NCI-H2227 (cell line): ENCODE results near the gene NCEH1.
"Not testable (repeated sequence)": the region's sequence is repeated elsewhere in the genome, so short reads cannot be mapped to it uniquely, and the experiment has no call there.

Experiments used
- DNase-seq: peaks from one replicate; lab custom pipeline; 2025; ENCODE audit not compliant: unreplicated experiment; lab: John Stamatoyannopoulos, UW

NCEH1 gene, protein sequence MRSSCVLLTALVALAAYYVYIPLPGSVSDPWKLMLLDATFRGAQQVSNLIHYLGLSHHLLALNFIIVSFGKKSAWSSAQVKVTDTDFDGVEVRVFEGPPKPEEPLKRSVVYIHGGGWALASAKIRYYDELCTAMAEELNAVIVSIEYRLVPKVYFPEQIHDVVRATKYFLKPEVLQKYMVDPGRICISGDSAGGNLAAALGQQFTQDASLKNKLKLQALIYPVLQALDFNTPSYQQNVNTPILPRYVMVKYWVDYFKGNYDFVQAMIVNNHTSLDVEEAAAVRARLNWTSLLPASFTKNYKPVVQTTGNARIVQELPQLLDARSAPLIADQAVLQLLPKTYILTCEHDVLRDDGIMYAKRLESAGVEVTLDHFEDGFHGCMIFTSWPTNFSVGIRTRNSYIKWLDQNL

DNA sequence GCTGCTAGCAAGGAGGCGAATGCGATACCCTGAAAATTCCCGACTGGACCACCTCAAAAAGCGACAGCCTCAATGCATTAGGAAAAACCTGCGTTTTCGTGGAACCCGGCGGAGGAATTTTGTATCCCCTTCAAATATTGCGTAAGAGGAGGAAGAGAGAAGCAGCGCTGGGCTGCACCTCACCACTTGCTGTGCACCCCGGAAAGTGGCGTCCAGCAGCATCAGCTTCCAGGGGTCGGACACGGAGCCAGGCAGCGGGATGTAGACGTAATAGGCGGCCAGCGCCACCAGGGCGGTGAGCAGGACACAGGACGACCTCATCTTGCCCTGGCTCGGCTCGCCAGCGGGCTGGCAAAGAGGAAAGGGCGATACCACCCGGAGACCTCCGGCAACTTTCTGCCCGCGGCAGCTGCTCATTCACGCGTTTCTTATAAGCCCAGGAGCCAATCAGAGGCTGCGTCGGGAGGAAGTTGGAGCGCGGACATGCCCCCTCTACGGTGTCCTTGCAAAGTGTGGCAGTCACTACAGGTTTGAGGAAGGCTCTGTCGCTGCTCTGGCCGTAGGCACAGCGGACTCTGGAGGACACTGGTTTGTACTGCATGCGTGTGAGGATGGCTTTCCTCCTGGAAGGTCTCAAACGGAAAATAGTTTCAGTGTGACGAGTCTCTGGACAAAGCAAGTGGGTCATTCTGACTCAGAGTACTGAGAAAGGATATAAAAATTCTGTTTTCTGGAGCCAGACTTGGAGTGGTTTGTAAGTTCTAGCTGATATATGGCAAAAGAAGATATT is at the start of gene NCEH1:
TSS of gene NCEH1 (minus strand) at position 404 of the 790 bp plus-strand sequence. CDS start at position 321, 83 bp downstream.
- peak; percentile 91 for DNase-seq

DNA sequence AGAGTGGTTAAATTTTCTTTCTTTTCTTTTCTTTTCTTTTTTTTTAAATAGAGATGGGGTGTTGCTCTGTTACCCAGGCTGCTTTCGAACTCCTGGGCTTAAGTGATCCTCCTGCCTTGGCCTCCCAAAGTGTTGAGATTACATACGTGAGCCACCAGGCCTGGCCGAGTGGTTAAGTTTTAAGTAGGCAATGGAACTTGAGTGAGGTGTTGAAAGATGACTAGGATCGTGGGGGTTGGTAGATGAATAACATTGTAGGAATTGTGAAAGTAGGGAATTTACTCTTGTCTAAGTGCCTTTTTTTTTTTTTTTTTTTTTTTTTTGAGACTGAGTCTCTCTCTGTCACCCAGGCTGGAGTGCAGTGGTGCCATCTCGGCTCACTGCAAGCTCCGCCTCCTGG is 49.5 kb upstream of the NCEH1 start:
- DNase-seq, result not testable (repeated sequence)

GRCh38 chr3:172753125-172753524 is 42.3 kb upstream of the NCEH1 start:
- DNase-seq, result no peak

DNA sequence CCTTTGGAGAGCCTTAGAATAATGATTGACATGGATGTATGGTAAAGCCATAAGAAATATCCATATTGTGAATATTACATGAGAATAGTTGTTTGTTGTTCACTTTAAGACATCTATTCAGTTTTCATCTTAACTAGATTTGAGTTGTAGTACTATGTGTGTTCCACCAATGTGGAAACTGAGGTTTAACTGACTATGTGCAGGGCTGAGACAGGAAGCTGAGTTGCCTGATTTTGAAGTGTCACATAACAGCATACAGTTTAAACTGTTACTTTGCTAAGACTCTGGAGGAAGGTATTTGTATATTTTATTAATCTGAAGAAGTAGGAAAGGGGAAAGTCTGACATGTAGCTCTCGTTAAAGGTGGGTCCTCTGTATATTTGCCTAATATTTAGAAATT is 41.8 kb upstream of the NCEH1 start:
- DNase-seq, result no peak

GRCh38 chr3:172751175-172751704 is 40.4 kb upstream of the NCEH1 start:
- peak; percentile 51 for DNase-seq

DNA sequence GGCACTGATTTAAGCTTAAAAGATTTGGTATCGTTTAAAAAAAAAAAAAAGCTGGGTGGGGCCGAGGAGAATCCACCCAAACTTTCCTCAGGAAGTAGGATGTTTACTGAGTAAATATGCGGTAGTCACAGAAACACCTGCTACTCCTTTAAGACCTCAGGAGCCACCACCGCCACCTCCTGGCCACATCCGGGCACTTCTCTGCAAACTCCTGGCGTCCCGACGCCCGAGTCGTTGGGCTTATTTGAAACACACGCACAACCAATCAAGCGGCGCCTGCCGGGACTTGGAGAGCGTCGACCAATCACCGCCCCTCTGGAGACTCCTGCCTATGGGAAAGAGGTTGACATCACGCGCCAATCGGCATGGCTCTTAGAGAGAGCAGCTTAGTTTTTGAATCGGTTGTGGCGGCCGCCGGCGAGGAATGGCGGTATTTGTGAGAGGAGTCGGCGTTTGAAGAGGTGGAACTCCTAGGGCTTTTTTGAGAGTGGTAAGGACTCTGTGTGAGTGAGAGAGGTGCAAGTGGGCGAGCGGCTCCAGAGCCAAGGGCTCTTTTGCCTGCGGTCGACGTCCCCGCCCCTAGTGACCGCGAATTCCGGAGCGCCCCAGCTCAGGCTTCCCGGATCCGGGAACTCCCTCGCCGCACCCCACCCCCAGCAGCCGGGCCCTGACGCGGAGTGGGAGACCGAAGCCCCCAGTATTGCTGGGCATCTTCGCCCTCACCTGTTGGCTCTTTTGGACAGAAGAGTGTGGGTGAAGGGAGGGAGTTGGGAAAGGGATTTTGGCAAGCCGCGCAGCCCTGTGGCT is 39.7 kb upstream of the NCEH1 start, which contains the start of gene ECT2:
TSS of gene ECT2 (plus strand) at position 359 of the 807 bp plus-strand sequence. CDS start 3,805 bp downstream, outside the sequence.
- peak; percentile 99 for DNase-seq

GRCh38 chr3:172750069-172750367 is 39.2 kb upstream of the NCEH1 start:
- DNase-seq, result no peak

DNA sequence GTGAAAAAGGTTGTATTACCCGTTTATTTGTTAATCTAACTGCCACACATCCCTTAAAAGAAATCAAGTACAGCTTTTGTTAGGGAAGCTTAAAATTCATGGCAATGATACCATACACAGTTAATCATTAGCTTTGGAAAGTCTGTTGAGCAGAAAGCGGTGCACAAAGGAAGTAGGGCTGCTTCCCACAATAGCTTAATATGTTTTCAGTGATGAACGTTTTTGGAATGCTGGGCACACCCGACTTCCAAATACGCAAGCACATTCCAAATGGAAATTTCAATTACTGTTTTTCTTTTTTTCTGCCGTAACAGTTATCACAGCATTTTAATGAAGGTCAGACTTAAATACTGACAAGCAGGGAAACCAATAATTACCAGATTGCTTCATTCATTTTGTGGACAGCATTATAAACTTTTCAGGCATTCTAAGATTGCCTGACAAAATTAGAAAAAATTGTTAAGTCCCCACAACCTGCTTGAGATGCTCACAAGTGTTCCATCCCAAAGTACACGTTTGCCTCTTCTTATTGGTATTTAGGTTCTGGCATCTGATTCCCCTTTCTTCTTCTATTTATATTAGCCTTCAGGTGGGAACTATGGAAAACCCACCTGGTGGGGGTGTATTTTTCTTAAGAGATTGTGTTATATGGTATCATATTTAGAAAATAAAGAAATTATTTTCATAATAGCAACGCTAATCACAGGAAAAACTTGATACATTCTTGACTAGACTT is 38.5 kb upstream of the NCEH1 start:
- DNase-seq, result no peak

- no peak for DNase-seq
Measured at GRCh38 chr3:172746475-172746874, 35.6 kb upstream of the NCEH1 start.

DNA sequence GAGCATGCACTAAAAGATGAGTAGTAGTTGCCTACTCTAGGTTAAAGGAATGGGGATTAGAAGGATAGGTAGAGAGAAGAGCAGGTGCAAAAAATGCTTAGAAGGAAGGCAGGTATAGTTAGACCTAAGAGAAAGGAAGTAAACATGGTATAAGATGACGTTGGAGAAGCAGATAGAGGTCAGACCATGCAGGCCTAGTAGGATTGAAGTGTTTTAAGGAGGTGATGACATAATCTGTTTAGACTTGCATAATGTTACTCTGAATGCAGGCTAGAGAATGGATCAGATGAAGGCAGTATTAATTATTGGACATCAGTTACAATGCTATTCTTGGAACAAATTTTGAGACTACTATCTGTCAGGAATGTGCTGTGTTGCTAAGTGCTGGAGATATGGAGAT is 28.6 kb upstream of the NCEH1 start:
- DNase-seq, result no peak

GRCh38 chr3:172735014-172735413 is 24.1 kb upstream of the NCEH1 start:
- no peak for DNase-seq

DNA sequence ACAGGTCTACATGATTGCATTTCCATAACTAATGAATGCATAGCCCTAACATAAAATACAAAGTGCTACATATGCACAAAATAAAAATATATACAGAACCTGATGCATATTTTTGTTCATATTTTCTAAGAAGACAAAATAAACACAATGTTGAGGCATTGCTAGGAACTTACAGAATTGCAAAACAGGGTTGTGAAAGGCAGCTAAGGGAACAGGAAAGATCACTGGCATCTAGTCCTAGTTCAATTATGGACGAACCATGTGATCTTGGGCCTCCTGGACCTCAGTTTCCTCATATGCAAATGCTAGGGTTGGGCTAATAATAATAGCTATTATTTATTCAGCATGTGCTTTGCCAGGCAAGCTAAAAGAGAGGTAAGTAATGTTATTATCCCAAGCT is 15.5 kb upstream of the NCEH1 start:
- DNase-seq, result no peak

DNA sequence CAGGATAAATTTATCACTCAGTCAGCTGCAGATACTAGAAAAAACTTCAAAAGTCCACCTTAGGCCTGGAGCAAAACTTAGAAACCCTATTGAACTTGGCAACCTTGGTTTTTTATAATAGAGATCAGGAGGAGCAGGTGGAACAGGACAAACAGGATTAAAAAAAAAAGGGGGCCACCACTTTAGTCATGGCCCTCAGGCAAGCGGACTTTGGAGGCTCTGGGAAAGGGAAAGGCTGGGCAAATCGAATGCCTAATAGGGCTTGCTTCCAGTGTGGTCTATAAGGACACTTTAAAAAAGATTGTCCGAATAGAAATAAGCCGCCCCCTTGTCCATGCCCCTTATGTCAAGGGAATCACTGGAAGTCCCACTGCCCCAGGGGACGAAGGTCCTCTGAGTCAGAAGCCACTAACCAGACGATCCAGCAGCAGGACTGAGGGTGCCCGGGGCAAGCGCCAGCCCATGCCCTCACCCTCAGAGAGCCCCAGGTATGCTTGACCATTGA is 11.7 kb upstream of the NCEH1 start:
- not testable (repeated sequence) for DNase-seq

DNA sequence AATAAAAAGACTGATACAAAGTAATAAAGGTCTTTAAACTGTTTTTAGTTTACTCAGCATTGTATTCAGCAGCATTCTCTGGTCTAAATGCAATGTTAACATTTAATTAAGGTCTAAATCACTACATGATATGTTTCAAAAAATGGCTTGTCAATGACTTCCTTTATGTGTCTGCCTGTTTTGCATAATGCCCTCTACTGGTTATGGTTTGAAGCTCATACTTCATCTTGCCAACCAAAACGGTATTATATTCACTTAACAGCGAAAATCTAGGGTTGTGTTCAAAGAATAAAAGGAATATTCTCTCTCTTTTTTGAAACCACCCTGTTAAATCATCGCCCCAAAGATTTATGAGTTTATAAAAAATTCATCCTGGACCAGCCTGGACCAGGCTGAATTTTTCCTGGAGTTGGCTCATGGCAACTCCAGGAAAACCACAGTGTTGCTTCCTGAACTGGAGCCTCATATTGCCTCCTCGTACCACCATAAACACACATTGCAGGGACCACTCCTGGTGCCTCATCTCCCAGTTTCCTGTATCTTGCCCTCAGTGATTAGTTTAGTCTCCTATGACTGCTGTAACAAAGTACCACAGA is 6.7 kb upstream of the NCEH1 start:
- no peak for DNase-seq

- no peak for DNase-seq
Measured at GRCh38 chr3:172716476-172716875, 5.6 kb upstream of the NCEH1 start.

GRCh38 chr3:172713316-172713715 is 2.4 kb upstream of the NCEH1 start:
- no peak for DNase-seq

DNA sequence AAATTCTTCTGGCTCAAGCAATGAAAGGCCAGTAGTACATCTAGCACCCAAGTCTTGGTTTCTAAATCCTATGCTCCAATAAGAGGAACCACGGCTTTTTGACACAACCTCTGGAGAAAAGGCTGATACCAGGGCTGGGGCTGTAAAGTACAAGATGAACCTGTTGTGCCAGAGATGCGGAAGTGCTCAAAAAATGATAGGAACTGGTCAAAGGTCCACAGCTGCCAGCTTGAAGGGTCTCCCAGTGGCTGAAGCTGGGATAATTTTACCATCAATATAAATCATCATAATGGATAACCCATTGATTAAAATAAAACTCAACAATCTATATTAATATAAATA is 558 bp upstream of the NCEH1 start:
- DNase-seq, result no peak

DNA sequence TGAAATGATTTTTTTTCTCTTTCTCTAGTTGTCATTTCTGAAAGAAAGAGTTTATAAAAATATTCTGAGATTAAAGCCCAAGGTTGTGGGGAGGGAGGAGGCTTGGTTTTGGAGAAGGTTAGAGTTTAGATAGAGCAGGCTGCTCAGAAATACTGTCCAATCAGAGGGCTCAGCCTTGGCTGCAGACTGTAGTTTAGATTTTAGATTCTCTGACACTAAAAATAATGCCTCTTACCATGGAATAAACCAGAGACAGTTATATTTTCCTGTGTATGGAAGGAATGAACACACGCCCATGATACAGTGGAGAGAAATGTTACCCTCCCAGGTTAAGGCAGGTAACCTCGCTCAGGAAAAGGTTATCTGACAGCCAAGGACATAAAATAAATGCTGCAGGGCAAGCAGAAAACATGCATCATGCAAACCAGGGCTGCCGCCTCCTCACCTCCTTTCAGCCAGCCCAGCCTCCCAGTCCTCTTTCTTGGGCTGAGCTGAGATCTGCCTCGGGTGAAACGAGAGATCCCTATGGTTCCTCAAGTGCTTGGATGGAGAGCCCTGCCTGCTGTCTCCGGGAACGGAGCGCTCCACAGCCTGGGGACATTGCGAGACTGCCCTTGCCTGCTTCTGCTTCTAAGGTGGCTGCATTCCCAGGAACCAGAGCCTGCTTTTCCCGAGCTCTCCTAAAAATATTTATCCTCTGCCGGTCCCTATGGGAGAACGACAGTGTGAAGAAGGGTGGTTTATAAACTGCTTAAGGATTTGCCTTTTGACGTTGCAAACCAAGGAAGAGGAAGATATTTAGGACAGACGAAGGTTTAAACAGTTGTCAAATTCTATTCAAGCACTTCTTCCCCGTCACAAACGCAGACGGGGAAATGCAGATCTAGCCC is 848 bp downstream of the NCEH1 start:
- DNase-seq, result peak; percentile 44
